Measurements from ENCODE around the gene ASGR2.

ASGR2 gene

GRCh38 chr17:7060165-7060891 lies 54.3 kb downstream of the ASGR2 start:
- TF ChIP-seq, protein P1, sequence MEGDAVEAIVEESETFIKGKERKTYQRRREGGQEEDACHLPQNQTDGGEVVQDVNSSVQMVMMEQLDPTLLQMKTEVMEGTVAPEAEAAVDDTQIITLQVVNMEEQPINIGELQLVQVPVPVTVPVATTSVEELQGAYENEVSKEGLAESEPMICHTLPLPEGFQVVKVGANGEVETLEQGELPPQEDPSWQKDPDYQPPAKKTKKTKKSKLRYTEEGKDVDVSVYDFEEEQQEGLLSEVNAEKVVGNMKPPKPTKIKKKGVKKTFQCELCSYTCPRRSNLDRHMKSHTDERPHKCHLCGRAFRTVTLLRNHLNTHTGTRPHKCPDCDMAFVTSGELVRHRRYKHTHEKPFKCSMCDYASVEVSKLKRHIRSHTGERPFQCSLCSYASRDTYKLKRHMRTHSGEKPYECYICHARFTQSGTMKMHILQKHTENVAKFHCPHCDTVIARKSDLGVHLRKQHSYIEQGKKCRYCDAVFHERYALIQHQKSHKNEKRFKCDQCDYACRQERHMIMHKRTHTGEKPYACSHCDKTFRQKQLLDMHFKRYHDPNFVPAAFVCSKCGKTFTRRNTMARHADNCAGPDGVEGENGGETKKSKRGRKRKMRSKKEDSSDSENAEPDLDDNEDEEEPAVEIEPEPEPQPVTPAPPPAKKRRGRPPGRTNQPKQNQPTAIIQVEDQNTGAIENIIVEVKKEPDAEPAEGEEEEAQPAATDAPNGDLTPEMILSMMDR (IDR thresholded peaks at IDR 0.05; ENCODE audit: low read depth, low read length), result no peak
- H3K4me3 ChIP-seq (replicated peaks in 1 of 2; ENCODE audit: low read depth in 2 of 2, low read length in 2 of 2), result no peak overlapping the region
- peak; percentile 55 to 95 for DNase-seq (ENCODE audit: low read depth in 2 of 2)

- TF ChIP-seq, protein P1 (IDR thresholded peaks at IDR 0.05; ENCODE audit: low read depth, low read length), result no peak
- peak; percentile 56 to 81 for DNase-seq (ENCODE audit: low read depth in 2 of 2)
- no peak overlapping the region for H3K4me3 ChIP-seq (replicated peaks in 1 of 2; ENCODE audit: low read depth in 2 of 2, low read length in 2 of 2)
Measured at GRCh38 chr17:7058831-7059447, 55.7 kb downstream of the ASGR2 start.

- TF ChIP-seq, protein P1 (IDR thresholded peaks at IDR 0.05; ENCODE audit: low read depth, low read length), result no peak
- H3K4me3 ChIP-seq (replicated peaks in 1 of 2; ENCODE audit: low read depth in 2 of 2, low read length in 2 of 2), result no peak overlapping the region
- DNase-seq (ENCODE audit: low read depth in 2 of 2), result peak in 1 of 2 donors; percentile 48
Measured at GRCh38 chr17:7056386-7056785, 58.2 kb downstream of the ASGR2 start.
